Transverse colon (tissue), 4 donors: Measurements from ENCODE around the gene D2HGDH.

Experiments
- POLR2AphosphoS5 ChIP-seq, 3 donors: sonication (generic); formaldehyde crosslinking; IDR thresholded peaks; one replicate each; pipeline ENCODE4 v1.6.1; 2016; ENCODE audit warnings: antibody characterized with exemption in 3 of 3
- TF ChIP-seq, protein P1 (sequence below), 5 experiments: fragments of 200-600 bp in 3 of 5; fragments of 450-650 bp in 2 of 5; sonication (generic) in 3 of 5; IDR thresholded peaks; 1 replicate in 2 of 5; 2 replicates in 3 of 5; pipeline ENCODE4 v1.5.1; 2016 to 2017; ENCODE audit warnings: antibody characterized with exemption in 5 of 5, inconsistent platforms in 3 of 5, mild to moderate bottlenecking in 2 of 5, moderate library complexity in 1 of 5

DNA sequence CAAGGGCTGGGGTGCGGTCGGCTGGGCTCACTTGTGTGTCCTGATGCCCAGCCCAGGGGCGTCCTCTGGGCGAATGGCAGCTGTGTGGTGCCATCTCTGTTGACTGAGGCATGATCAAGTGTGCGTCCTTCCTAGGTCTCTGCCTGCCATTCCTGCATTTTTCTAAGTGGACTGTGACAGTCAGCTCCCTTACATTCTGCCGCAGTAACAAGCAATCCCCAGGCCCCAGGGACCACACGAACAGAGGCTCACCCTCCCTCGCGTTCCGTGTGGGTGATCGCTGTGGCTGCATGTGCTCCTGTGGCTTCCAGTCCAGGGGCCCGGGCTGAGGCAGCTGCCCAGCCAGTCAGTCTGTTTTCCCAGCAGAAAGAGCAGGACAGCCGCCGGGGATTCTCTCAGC is 17.8 kb downstream of the D2HGDH start:
- no peak for TF ChIP-seq POLR2AphosphoS5 (IDR thresholded peaks at IDR 0.05)
- TF ChIP-seq, protein P1, sequence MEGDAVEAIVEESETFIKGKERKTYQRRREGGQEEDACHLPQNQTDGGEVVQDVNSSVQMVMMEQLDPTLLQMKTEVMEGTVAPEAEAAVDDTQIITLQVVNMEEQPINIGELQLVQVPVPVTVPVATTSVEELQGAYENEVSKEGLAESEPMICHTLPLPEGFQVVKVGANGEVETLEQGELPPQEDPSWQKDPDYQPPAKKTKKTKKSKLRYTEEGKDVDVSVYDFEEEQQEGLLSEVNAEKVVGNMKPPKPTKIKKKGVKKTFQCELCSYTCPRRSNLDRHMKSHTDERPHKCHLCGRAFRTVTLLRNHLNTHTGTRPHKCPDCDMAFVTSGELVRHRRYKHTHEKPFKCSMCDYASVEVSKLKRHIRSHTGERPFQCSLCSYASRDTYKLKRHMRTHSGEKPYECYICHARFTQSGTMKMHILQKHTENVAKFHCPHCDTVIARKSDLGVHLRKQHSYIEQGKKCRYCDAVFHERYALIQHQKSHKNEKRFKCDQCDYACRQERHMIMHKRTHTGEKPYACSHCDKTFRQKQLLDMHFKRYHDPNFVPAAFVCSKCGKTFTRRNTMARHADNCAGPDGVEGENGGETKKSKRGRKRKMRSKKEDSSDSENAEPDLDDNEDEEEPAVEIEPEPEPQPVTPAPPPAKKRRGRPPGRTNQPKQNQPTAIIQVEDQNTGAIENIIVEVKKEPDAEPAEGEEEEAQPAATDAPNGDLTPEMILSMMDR (IDR thresholded peaks at IDR 0.05) = no peak
